Measurements from ENCODE around the gene NF1. TPM values are rescaled to one million over a fixed set of nuclear protein-coding genes. Genes with fewer than 3 reads are reported as not detected.

Gene NF1
- total RNA-seq, 5 donors from 2014 or later (not counting 1 experiment from before 2014, with no cell fraction given) = 30.8 to 32.6 (median 31.8) TPM

Other genes starting within 250 kb of the NF1 start
- gene TEFM, start 188.7 kb upstream of the NF1 start, total RNA-seq = 10 to 100 TPM in 4 of 5 donors, 1 to 10 TPM in 1; 9.5 to 16.9 (median 14.8) TPM
- 1 to 10 TPM; 1.7 to 4.9 (median 2.1) TPM for gene ADAP2, start 173.0 kb upstream of the NF1 start, total RNA-seq
- gene RNF135, start 123.9 kb upstream of the NF1 start, total RNA-seq = 1 to 10 TPM; 2.1 to 7.8 (median 6.4) TPM
- 1 to 10 TPM in 1 of 5 donors, under 1 TPM in 4; 0.43 to 1.1 (median 0.80) TPM for gene OMG, start 202.3 kb downstream of the NF1 start, total RNA-seq
- gene EVI2B, start 219.1 kb downstream of the NF1 start, total RNA-seq = 100 to 1,000 TPM in 4 of 5 donors, 10 to 100 TPM in 1; 86.2 to 130 (median 111) TPM
- 10 to 100 TPM; 42.3 to 84.9 (median 80.0) TPM for gene EVI2A, start 226.6 kb downstream of the NF1 start, total RNA-seq